T-helper 2 cell treated with Interferon-gamma antibody and Interleukin-4, amounts not matched to agents 100 ng/mL and 5 ng/mL, for 36 hours (primary cell): ENCODE measurements around the gene TSGA10. TPM values are rescaled to one million over a fixed set of nuclear protein-coding genes. Genes with fewer than 3 reads are reported as not detected.
"Not testable (repeated sequence)": the region's sequence is repeated elsewhere in the genome, so short reads cannot be mapped to it uniquely, and the experiment has no call there.

ENCODE experiments used
- intact Hi-C: fragments of 100-400 bp; cut with micrococcal nuclease; formaldehyde crosslinking; loops from one replicate; pipeline ENCODE4 v1.15.1; 2023
- total RNA-seq: library from RNA; stranded (reverse); gene quantifications from 2 replicates; pipeline ENCODE4 v1.2.3, GENCODE V29; 2022

TSGA10 gene
- total RNA-seq, 1 donor from 2014 or later = 2.5 TPM

- intact Hi-C loops = loop anchor here (10.0 kb wide), 2 partner anchors 338 to 702 kb away; partner anchors contain the start of gene REV1
These were observed 2.1 kb upstream of the TSGA10 start for GRCh38 chr2:99156891-99157290.

GRCh38 chr2:99153921-99154604, 679 bp downstream of the TSGA10 start:
- intact Hi-C loops = loop anchor here (1.0 to 10.0 kb wide), 3 partner anchors 13 to 699 kb away; partner anchors contain the start of genes C2orf15 and REV1

GRCh38 chr2:99152199-99152895, 2.4 kb downstream of the TSGA10 start:
- intact Hi-C loops = loop anchor here (10.0 kb wide), 2 partner anchors 342 to 698 kb away; partner anchors contain the start of gene REV1

GRCh38 chr2:99150706-99151105, 4.0 kb downstream of the TSGA10 start:
- intact Hi-C loops = loop anchor here (10.0 kb wide), 2 partner anchors 344 to 696 kb away; partner anchors contain the start of gene REV1

GRCh38 chr2:99141110-99142108, 13.3 kb downstream of the TSGA10 start, which contains the start of gene C2orf15:
C2orf15 (plus strand) TSS chr2:99141707; CDS start chr2:99150559, 8,852 bp downstream.
- intact Hi-C loops = loop anchor here (1.0 to 10.0 kb wide), 4 partner anchors 13 to 507 kb away; partner anchors contain the start of genes LIPT1, MITD1, MRPL30 and TSGA10

- intact Hi-C loops = loop anchor here (1.0 to 10.0 kb wide), 4 partner anchors 14 to 506 kb away; partner anchors contain the start of genes LIPT1, MITD1, MRPL30 and TSGA10
These were observed 14.0 kb downstream of the TSGA10 start for GRCh38 chr2:99140860-99141109.

GRCh38 chr2:99140056-99140859, 14.5 kb downstream of the TSGA10 start:
- intact Hi-C loops = loop anchor here (10.0 kb wide), 1 partner anchor 505 kb away; no protein-coding TSS in a partner anchor

GRCh38 chr2:99139003-99139402, 15.7 kb downstream of the TSGA10 start:
- intact Hi-C loops = no loop called here

- intact Hi-C loops = not testable (repeated sequence)
These were observed 19.6 kb downstream of the TSGA10 start for GRCh38 chr2:99135044-99135556.

- intact Hi-C loops = no loop called here
These were observed 26.8 kb downstream of the TSGA10 start for GRCh38 chr2:99127981-99128380.

GRCh38 chr2:99112617-99113016, 42.1 kb downstream of the TSGA10 start:
- intact Hi-C loops = no loop called here

- intact Hi-C loops = no loop called here
These were observed 42.8 kb downstream of the TSGA10 start for GRCh38 chr2:99111945-99112344.

GRCh38 chr2:99111236-99111635, 43.5 kb downstream of the TSGA10 start:
- intact Hi-C loops = no loop called here

GRCh38 chr2:99106913-99107312, 47.8 kb downstream of the TSGA10 start:
- intact Hi-C loops = no loop called here

GRCh38 chr2:99104006-99104405, 50.7 kb downstream of the TSGA10 start:
- intact Hi-C loops = no loop called here

GRCh38 chr2:99101697-99102096, 53.0 kb downstream of the TSGA10 start:
- intact Hi-C loops = no loop called here

GRCh38 chr2:99096728-99097127, 58.0 kb downstream of the TSGA10 start:
- intact Hi-C loops = no loop called here

GRCh38 chr2:99088017-99088416, 66.7 kb downstream of the TSGA10 start:
- intact Hi-C loops = loop anchor here (5.0 kb wide), 1 partner anchor 404 kb away; the partner anchor contains the start of gene REV1

- intact Hi-C loops = loop anchor here (5.0 kb wide), 1 partner anchor 406 kb away; the partner anchor contains the start of gene REV1
These were observed 68.4 kb downstream of the TSGA10 start for GRCh38 chr2:99086385-99086784.

GRCh38 chr2:99085421-99085820, 69.3 kb downstream of the TSGA10 start:
- intact Hi-C loops = loop anchor here (5.0 kb wide), 1 partner anchor 407 kb away; the partner anchor contains the start of gene REV1
